Skeletal muscle tissue (tissue), 4 donors: Measurements from ENCODE around the gene MYL9. TPM values are rescaled to one million over a fixed set of nuclear protein-coding genes. Genes with fewer than 3 reads are reported as not detected.
"Not testable (repeated sequence)": the region's sequence is repeated elsewhere in the genome, so short reads cannot be mapped to it uniquely, and the experiment has no call there.

Experiments
- H3K27ac ChIP-seq: one replicate; pipeline ENCODE4 v1.7.0; 2013; ENCODE audit warnings: mild to moderate bottlenecking, low read depth, low read length, inconsistent platforms
- H3K27me3 ChIP-seq, 3 donors: one replicate each; pipeline ENCODE4 v1.7.0; 2013; ENCODE audit warnings: low read length in 3 of 3; ENCODE audit not compliant: control insufficient read depth in 3 of 3, insufficient read depth in 3 of 3
- H3K36me3 ChIP-seq, 3 donors: one replicate each; pipeline ENCODE4 v1.7.0; 2013; ENCODE audit warnings: low read length in 3 of 3; ENCODE audit not compliant: control insufficient read depth in 3 of 3, insufficient read depth in 3 of 3
- H3K4me1 ChIP-seq, 3 donors: one replicate each; pipeline ENCODE4 v1.7.0; 2013; ENCODE audit warnings: low read length in 3 of 3, mild to moderate bottlenecking in 3 of 3; ENCODE audit not compliant: control insufficient read depth in 3 of 3, insufficient read depth in 3 of 3
- H3K4me3 ChIP-seq, 3 donors: one replicate each; pipeline ENCODE4 v1.7.0; 2013; ENCODE audit warnings: low read length in 3 of 3
- H3K9ac ChIP-seq, 3 donors: one replicate each; pipeline ENCODE4 v1.7.0; 2013; ENCODE audit warnings: low read length in 3 of 3, mild to moderate bottlenecking in 3 of 3, moderate library complexity in 2 of 3, low read depth in 1 of 3
- H3K9me3 ChIP-seq, 3 donors: one replicate each; pipeline ENCODE4 v1.7.0; 2013; ENCODE audit warnings: low read length in 3 of 3; ENCODE audit not compliant: control insufficient read depth in 3 of 3
- total RNA-seq: library from RNA; depleted of rRNA; stranded (reverse); fragments of >200 nt; gene quantifications from one replicate; pipeline ENCODE4 v1.2.3, GENCODE V29; 2014
- donor health status: Osteomylitis.

The MYL9 gene
- total RNA-seq, 1 donor from 2014 or later, result 5.7 TPM

DNA sequence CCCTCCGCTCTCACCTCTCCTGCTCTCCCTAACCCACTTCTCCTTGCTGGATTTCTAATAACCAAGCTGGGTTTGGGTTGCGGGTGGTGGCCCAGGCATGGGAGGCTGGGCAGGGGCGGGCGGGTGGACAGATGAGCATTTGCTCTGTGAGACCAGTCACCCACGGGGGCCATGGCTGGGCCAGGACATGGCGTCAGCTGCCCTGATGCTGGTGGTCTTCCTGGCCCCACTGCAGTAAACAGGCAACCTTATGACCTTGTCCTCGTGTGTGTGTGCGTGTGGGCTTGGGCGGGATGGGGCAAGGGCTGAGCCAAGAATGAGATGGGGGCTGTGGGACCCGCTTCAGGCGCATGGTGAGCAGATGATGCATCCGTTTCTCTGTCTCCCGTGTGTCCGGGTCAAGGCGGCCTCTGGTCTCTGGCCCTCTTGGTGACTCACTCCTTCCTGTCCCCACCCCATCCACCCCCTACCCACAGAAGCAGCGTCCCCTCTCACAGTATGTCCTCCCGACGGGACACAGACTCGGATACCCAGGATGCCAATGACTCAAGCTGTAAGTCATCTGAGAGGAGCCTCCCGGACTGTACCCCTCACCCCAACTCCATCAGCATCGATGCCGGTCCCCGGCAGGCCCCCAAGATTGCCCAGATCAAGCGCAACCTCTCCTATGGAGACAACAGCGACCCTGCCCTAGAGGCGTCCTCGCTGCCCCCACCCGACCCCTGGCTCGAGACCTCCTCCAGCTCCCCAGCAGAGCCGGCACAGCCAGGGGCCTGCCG is 41.4 kb upstream of the MYL9 start:
- Histone ChIP-seq H3K4me3 (no peak overlapping the region), H3K27me3 (no peaks in the 10 kb centered on the region), H3K9me3 (no peaks in the 10 kb centered on the region), H3K27ac (no peak overlapping the region), H3K9ac (no peak overlapping the region), H3K4me1 (peaks cover 0 to 11% (median 7%) of the 10 kb centered on the region in 3 donors), H3K36me3 (peaks cover 54 to 72% (median 58%) of the 10 kb centered on the region in 3 donors)

GRCh38 chr20:36501367-36502006 is 39.8 kb upstream of the MYL9 start:
- Histone ChIP-seq H3K27ac (no peak overlapping the region), H3K27me3 (no peaks in the 10 kb centered on the region), H3K36me3 (peaks cover 51 to 68% (median 58%) of the 10 kb centered on the region in 3 donors), H3K4me1 (no peaks in the 10 kb centered on the region), H3K9me3 (no peaks in the 10 kb centered on the region), H3K4me3 (no peak overlapping the region), H3K9ac (no peak overlapping the region)

DNA sequence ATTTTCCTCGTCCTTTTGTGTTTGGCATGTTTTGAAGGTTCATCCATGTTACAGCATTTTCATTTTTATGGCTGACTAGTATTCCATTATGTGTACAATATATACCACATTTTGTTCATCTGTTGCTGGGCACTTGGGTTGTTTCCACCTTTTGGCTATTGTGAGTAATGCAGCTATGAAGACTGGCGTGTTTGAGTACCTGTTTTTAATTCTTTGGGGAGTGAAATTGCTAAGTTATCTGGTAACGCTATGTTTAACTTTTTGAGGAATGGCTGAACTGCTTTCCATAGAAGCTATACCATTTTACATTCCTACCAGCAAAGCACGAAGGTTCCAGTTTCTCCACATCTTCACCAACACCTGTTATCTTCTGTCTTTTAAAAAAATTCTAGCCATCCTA is 37.0 kb upstream of the MYL9 start:
- Histone ChIP-seq H3K4me1 (no peaks in the 10 kb centered on the region), H3K9me3 (no peaks in the 10 kb centered on the region), H3K36me3 (peaks cover 36 to 52% (median 49%) of the 10 kb centered on the region in 3 donors), H3K27ac (no peak overlapping the region), H3K9ac (no peak overlapping the region), H3K4me3 (no peak overlapping the region), H3K27me3 (no peaks in the 10 kb centered on the region)

DNA sequence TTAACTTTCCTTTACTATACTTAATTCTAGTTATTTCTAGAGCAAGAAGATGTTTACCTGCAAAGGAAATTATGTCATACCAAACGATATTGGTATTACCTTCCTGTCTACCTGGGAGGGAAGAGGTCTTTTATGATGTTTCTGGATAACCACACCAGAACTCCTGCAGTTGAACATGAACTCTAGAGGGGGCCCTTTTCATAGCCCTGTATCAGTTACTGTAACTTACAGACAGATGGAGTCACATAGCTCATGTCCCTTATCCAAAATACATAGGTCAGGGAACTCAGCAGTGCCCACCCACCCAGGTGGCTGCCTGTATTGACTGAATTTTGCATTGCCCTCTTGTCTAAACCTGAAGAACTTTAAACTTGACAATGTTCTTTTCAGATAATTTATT is 35.1 kb upstream of the MYL9 start:
- peaks cover 20 to 33% (median 31%) of the 10 kb centered on the region in 3 donors for H3K36me3 ChIP-seq
- no peak overlapping the region for H3K27ac ChIP-seq
- no peaks in the 10 kb centered on the region for H3K27me3 ChIP-seq
- H3K9me3 ChIP-seq, result no peaks in the 10 kb centered on the region
- no peaks in the 10 kb centered on the region for H3K4me1 ChIP-seq
- no peak overlapping the region for H3K4me3 ChIP-seq
- H3K9ac ChIP-seq, result no peak overlapping the region

DNA sequence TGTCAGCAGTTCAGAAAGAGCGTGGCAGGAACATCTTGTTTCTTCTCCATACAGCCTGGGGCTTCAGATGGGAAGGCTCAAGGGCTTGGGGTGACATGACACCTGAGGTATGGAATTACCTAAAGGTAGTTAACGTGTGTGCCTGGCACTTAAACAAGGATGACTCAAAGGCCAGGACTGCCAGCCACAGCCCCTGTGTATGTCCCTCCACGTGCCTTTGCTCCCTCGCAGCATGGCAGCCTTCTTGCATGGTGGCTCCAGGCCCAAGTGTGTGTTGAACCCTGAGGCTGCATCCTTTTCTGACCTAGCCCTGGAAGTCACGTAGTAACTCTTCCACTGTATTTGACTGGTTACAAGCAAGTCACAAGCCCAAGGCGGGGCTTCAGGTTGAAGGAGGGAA is 33.6 kb upstream of the MYL9 start:
- Histone ChIP-seq H3K9ac (no peak overlapping the region), H3K27me3 (no peaks in the 10 kb centered on the region), H3K36me3 (peaks cover 22 to 31% (median 26%) of the 10 kb centered on the region in 3 donors), H3K4me1 (no peaks in the 10 kb centered on the region), H3K9me3 (no peaks in the 10 kb centered on the region), H3K27ac (no peak overlapping the region), H3K4me3 (no peak overlapping the region)

- no peak overlapping the region for H3K9ac ChIP-seq
- H3K36me3 ChIP-seq, result peaks cover 29 to 33% (median 30%) of the 10 kb centered on the region in 3 donors
- H3K4me3 ChIP-seq, result no peak overlapping the region
- no peaks in the 10 kb centered on the region for H3K9me3 ChIP-seq
- H3K27me3 ChIP-seq, result no peaks in the 10 kb centered on the region
- H3K4me1 ChIP-seq, result peaks cover 0 to 3% (median 0%) of the 10 kb centered on the region in 3 donors
- no peak overlapping the region for H3K27ac ChIP-seq
Observed at GRCh38 chr20:36519012-36519719, 22.2 kb upstream of the MYL9 start.

DNA sequence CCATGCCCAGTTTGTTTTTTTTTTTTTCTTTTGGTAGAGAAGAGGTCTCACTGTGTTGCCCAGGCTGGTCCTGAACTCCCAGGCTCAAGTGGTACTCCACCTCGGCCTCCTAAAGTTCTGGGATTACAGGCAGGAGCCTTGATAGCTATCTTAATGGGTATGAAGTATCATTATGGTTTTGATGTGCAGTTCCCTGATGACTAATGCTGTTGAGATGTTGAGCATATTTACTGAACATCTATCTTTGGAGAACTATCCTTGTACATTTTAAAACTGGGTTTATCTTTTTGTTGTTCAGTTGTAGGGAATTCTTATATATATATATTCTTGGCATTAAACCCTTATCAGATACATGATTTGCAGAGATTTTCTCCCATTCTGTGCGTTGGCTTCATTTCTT is 21.4 kb upstream of the MYL9 start:
- peaks cover 27 to 34% (median 28%) of the 10 kb centered on the region in 3 donors for H3K36me3 ChIP-seq
- peaks cover 0 to 3% (median 0%) of the 10 kb centered on the region in 3 donors for H3K4me1 ChIP-seq
- no peaks in the 10 kb centered on the region for H3K27me3 ChIP-seq
- H3K4me3 ChIP-seq, result no peak overlapping the region
- no peaks in the 10 kb centered on the region for H3K9me3 ChIP-seq
- H3K9ac ChIP-seq, result no peak overlapping the region
- no peak overlapping the region for H3K27ac ChIP-seq

DNA sequence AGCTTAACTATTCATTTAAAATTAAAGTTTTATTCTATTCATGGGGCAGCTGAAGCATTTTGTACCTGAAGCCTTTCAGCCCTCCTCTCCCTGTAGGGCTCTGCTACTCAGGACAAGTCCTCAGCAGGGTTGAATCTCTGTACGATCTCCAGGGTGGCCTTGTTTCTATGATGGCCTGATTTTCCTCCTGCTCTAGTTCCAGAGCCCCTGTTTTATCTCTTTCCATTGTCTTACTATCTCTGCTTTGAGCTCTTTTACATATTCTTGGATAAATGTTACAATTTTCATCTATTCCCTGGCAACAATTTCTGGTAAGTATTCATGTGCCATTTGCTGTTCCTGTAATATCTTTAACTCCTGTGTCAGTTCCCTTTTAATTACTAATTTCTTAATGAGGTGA is 19.8 kb upstream of the MYL9 start:
- no peak overlapping the region for H3K4me3 ChIP-seq
- H3K9ac ChIP-seq, result no peak overlapping the region
- no peak overlapping the region for H3K27ac ChIP-seq
- H3K9me3 ChIP-seq, result no peaks in the 10 kb centered on the region
- no peaks in the 10 kb centered on the region for H3K27me3 ChIP-seq
- H3K36me3 ChIP-seq, result peaks cover 35 to 40% (median 38%) of the 10 kb centered on the region in 3 donors
- H3K4me1 ChIP-seq, result peaks cover 0 to 3% (median 0%) of the 10 kb centered on the region in 3 donors

DNA sequence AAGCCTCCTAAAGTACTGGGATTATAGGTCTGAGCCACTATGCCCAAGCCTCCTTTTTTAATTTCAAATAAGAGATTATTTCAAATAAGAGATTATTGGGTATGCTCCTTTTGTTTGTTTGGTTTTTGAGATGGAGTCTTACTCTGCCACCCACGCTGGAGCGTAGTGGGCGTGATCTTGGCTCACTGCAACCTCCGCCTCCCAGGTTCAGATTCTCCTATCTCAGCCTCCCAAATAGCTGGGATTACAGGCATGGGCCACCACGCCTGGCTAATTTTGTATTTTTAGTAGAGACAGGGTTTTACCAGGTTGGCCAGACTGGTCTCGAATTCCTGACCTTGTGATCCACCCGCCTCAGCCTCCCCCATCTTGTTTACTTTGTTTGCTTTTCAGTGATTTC is 18.9 kb upstream of the MYL9 start:
- not testable (repeated sequence) for H3K4me3 ChIP-seq, H3K27ac ChIP-seq

GRCh38 chr20:36523341-36523740 is 18.0 kb upstream of the MYL9 start:
- Histone ChIP-seq H3K36me3 (peaks cover 48 to 55% (median 52%) of the 10 kb centered on the region in 3 donors), H3K27ac (no peak overlapping the region), H3K9ac (no peak overlapping the region)

More for the DNA sequence above, 18.9 kb upstream of the MYL9 start:
- H3K9ac ChIP-seq, H3K9me3 ChIP-seq, H3K27me3 ChIP-seq, H3K4me1 ChIP-seq: not testable (repeated sequence)
- peaks cover 44 to 49% (median 46%) of the 10 kb centered on the region in 3 donors for H3K36me3 ChIP-seq

More at GRCh38 chr20:36523341-36523740, 18.0 kb upstream of the MYL9 start:
- Histone ChIP-seq H3K9me3 (no peaks in the 10 kb centered on the region), H3K27me3 (no peaks in the 10 kb centered on the region), H3K4me3 (no peak overlapping the region), H3K4me1 (peaks cover 0 to 3% (median 0%) of the 10 kb centered on the region in 3 donors)
